H1 (cell line): ENCODE results near the gene CD59. TPM values are rescaled to one million over a fixed set of nuclear protein-coding genes. Genes with fewer than 3 reads are reported as not detected.

ENCODE experiments used
- CTCF ChIA-PET: fragments of 300-600 bp; sonication (Branson Sonifier 250); formaldehyde crosslinking; loops from one replicate; lab custom pipeline; 2021; ENCODE audit not compliant: partially characterized antibody; lab: Charles Lee
- POLR2A ChIA-PET: fragments of 300-600 bp; sonication (Branson Sonifier 250); formaldehyde crosslinking; loops from one replicate; lab custom pipeline; 2021; ENCODE audit warnings: inconsistent platforms; ENCODE audit not compliant: partially characterized antibody; lab: Charles Lee
- DNase-seq, 2 experiments: peaks; one replicate each; pipeline versions ENCODE4 v3.0.0 to v3.0.0-alpha.2; 2010 to 2022; ENCODE audit warnings: low spot score in 2 of 2, low read depth in 1 of 2, mixed read lengths in 1 of 2
- FAIRE-seq: peaks from 2 replicates; lab custom pipeline; 2011; peaks lifted over from hg19 to GRCh38; lab: Jason Lieb, UNC
- H2AFZ ChIP-seq: 2 replicates; pipeline ENCODE4 v1.8.1; 2012; ENCODE audit warnings: low read length, inconsistent platforms
- H2AK5ac ChIP-seq: 2 replicates; pipeline ENCODE4 v1.6.1; 2013; ENCODE audit warnings: low read depth, low read length
- H2BK120ac ChIP-seq: replicated peaks from 2 replicates; pipeline ENCODE3; 2013; ENCODE audit warnings: low read depth, low read length, inconsistent platforms
- H2BK12ac ChIP-seq: 2 replicates; pipeline ENCODE4 v1.6.1; 2013; ENCODE audit warnings: low read depth, low read length
- H2BK15ac ChIP-seq: 2 replicates; pipeline ENCODE4 v1.6.1; 2013; ENCODE audit warnings: low read length
- H2BK20ac ChIP-seq: 2 replicates; pipeline ENCODE4 v1.6.1; 2013; ENCODE audit warnings: low read length
- H2BK5ac ChIP-seq: 2 replicates; pipeline ENCODE4 v1.6.1; 2013; ENCODE audit warnings: low read depth, low read length
- H3K14ac ChIP-seq: 2 replicates; pipeline ENCODE4 v1.6.1; 2013; ENCODE audit warnings: inconsistent platforms; ENCODE audit not compliant: insufficient read length
- H3K18ac ChIP-seq: 2 replicates; pipeline ENCODE4 v1.6.1; 2013; ENCODE audit warnings: low read length; ENCODE audit errors: extremely low read depth
- H3K23ac ChIP-seq: 2 replicates; pipeline ENCODE4 v1.6.1; 2013; ENCODE audit warnings: inconsistent platforms; ENCODE audit not compliant: insufficient read length
- H3K23me2 ChIP-seq: 2 replicates; pipeline ENCODE4 v1.6.1; 2013; ENCODE audit warnings: low read depth, low read length
- H3K27ac ChIP-seq: 2 replicates; pipeline ENCODE4 v1.6.1; 2011; ENCODE audit warnings: low read depth, low read length, inconsistent platforms
- H3K27me3 ChIP-seq, 4 experiments: replicated peaks in 1 of 4; 1 replicate in 1 of 4; 2 replicates in 3 of 4; pipeline versions ENCODE4 v1.6.1 to v1.8.1; 2011 to 2013; ENCODE audit warnings: low read length in 3 of 4, mild to moderate bottlenecking in 3 of 4, inconsistent platforms in 2 of 4, mixed read lengths in 2 of 4, moderate library complexity in 1 of 4; ENCODE audit not compliant: control insufficient read depth in 3 of 4, insufficient read depth in 3 of 4; ENCODE audit errors: extremely low read depth in 1 of 4
- H3K36me3 ChIP-seq, 4 experiments: 2 replicates each; pipeline versions ENCODE4 v1.6.1 to v1.8.1; 2011 to 2013; ENCODE audit warnings: mild to moderate bottlenecking in 4 of 4, low read length in 3 of 4, moderate library complexity in 2 of 4, control low read depth in 1 of 4, inconsistent platforms in 1 of 4; ENCODE audit not compliant: insufficient read depth in 4 of 4, control insufficient read depth in 2 of 4
- H3K4ac ChIP-seq: replicated peaks from 2 replicates; pipeline ENCODE3; 2013; ENCODE audit warnings: low read length, low read depth, mixed read lengths, inconsistent platforms; ENCODE audit not compliant: insufficient read length
- H3K4me1 ChIP-seq, 4 experiments: replicated peaks in 1 of 4; 1 replicate in 1 of 4; 2 replicates in 3 of 4; pipeline versions ENCODE4 v1.6.1 to v1.8.1; 2011 to 2013; ENCODE audit warnings: low read length in 3 of 4, inconsistent platforms in 2 of 4, mixed read lengths in 1 of 4; ENCODE audit not compliant: insufficient read depth in 4 of 4, control insufficient read depth in 3 of 4
- H3K4me2 ChIP-seq, 2 experiments: 2 replicates each; pipeline versions ENCODE4 v1.6.1 to v1.8.1; 2011 to 2013; ENCODE audit warnings: low read depth in 2 of 2, low read length in 2 of 2, control low read depth in 1 of 2, inconsistent platforms in 1 of 2, mild to moderate bottlenecking in 1 of 2; ENCODE audit not compliant: insufficient read depth in 1 of 2
- H3K4me3 ChIP-seq, 4 experiments: fragments of 200-600, 300-600 bp in 1 of 4; sonication (generic), shearing (Covaris generic), sonication (Bioruptor Twin) in 1 of 4; 2 replicates each; pipeline versions ENCODE4 v1.5.1 to v1.8.1; 2011 to 2016; ENCODE audit warnings: low read length in 4 of 4, low read depth in 3 of 4, control low read depth in 2 of 4, inconsistent platforms in 2 of 4, mild to moderate bottlenecking in 2 of 4, mixed read lengths in 1 of 4, moderate library complexity in 1 of 4; ENCODE audit not compliant: insufficient read depth in 2 of 4; ENCODE audit errors: extremely low read depth in 1 of 4
- H3K56ac ChIP-seq: replicated peaks from 2 replicates; pipeline ENCODE3; 2013; ENCODE audit warnings: low read depth, mild to moderate bottlenecking, mixed read lengths, low read length, inconsistent platforms; ENCODE audit not compliant: insufficient read length
- H3K79me1 ChIP-seq: 2 replicates; pipeline ENCODE4 v1.6.1; 2013; ENCODE audit warnings: low read depth, low read length, control low read depth
- H3K79me2 ChIP-seq, 2 experiments: 2 replicates each; pipeline versions ENCODE4 v1.6.1 to v1.8.1; 2012 to 2013; ENCODE audit warnings: low read length in 2 of 2, mild to moderate bottlenecking in 2 of 2, inconsistent platforms in 1 of 2; ENCODE audit not compliant: insufficient read depth in 2 of 2, control insufficient read depth in 1 of 2
- H3K9ac ChIP-seq, 4 experiments: replicated peaks in 1 of 4; 1 replicate in 1 of 4; 2 replicates in 3 of 4; pipeline versions ENCODE4 v1.6.1 to v1.8.1; 2011 to 2013; ENCODE audit warnings: low read depth in 3 of 4, low read length in 3 of 4, control low read depth in 2 of 4, mild to moderate bottlenecking in 2 of 4, moderate library complexity in 2 of 4, inconsistent platforms in 1 of 4; ENCODE audit errors: extremely low read depth in 1 of 4
- H3K9me3 ChIP-seq, 2 experiments: 2 replicates each; pipeline versions ENCODE4 v1.6.1 to v1.8.1; 2012 to 2013; ENCODE audit warnings: mild to moderate bottlenecking in 2 of 2, moderate library complexity in 2 of 2, control low read depth in 1 of 2, inconsistent platforms in 1 of 2, low read depth in 1 of 2, low read length in 1 of 2, mixed read lengths in 1 of 2; ENCODE audit not compliant: insufficient read depth in 2 of 2
- H4K20me1 ChIP-seq, 2 experiments: replicated peaks in 1 of 2; 2 replicates each; pipeline versions ENCODE3 to v1.8.1; 2011 to 2013; ENCODE audit warnings: inconsistent platforms in 2 of 2, low read length in 2 of 2, mild to moderate bottlenecking in 1 of 2; ENCODE audit not compliant: insufficient read depth in 2 of 2, control insufficient read depth in 1 of 2
- H4K5ac ChIP-seq: 2 replicates; pipeline ENCODE4 v1.6.1; 2013; ENCODE audit warnings: low read length, low read depth, mixed read lengths, inconsistent platforms; ENCODE audit not compliant: insufficient read length
- H4K8ac ChIP-seq: 2 replicates; pipeline ENCODE4 v1.8.0; 2013; ENCODE audit warnings: mild to moderate bottlenecking, moderate library complexity, low read length, inconsistent platforms; ENCODE audit not compliant: insufficient read depth; ENCODE audit errors: extremely low read depth
- H4K91ac ChIP-seq: replicated peaks from 2 replicates; pipeline ENCODE3; 2013; ENCODE audit warnings: low read length, mixed read lengths, inconsistent platforms; ENCODE audit not compliant: insufficient read length
- HDAC2 ChIP-seq, 2 experiments: fragments of 300-600 bp in 1 of 2; sonication (generic) in 1 of 2; IDR thresholded peaks; 2 replicates each; pipeline ENCODE4 v1.6.1; 2011 to 2012; ENCODE audit warnings: low read depth in 2 of 2, low read length in 2 of 2, mild to moderate bottlenecking in 2 of 2, moderate library complexity in 2 of 2, borderline replicate concordance in 1 of 2, inconsistent platforms in 1 of 2
- HDAC6 ChIP-seq: IDR thresholded peaks from one replicate; pipeline ENCODE4 v1.7.1; 2012; ENCODE audit warnings: low read depth, mild to moderate bottlenecking, inconsistent platforms, low read length, moderate library complexity
- SP4 ChIP-seq: IDR thresholded peaks from 2 replicates; pipeline ENCODE4 v1.6.1; 2012; ENCODE audit warnings: low read length, inconsistent platforms
- SRF ChIP-seq: IDR thresholded peaks from 2 replicates; pipeline ENCODE4 v1.6.1; 2011; ENCODE audit warnings: mild to moderate bottlenecking, low read depth, low read length, moderate library complexity
- YY1 ChIP-seq: IDR thresholded peaks from 2 replicates; pipeline ENCODE4 v1.6.1; 2011; ENCODE audit warnings: low read depth, mild to moderate bottlenecking, low read length
- WGBS, 2 experiments: shearing (Covaris generic) in 1 of 2; methylation state at CpG; one replicate each; pipeline versions ENCODE4 v1.1.6 to v1.1.7; 2013 to 2015; ENCODE audit warnings: low lambda C conversion rate in 2 of 2, mixed read lengths in 2 of 2, inconsistent platforms in 1 of 2, low coverage in 1 of 2, missing lambda C conversion rate in 1 of 2; ENCODE audit not compliant: insufficient replicate concordance in 2 of 2, insufficient coverage in 1 of 2, insufficient read length in 1 of 2; ENCODE audit errors: extremely low coverage in 1 of 2, missing lambda C conversion rate in 1 of 2; 5-methylcytosine and 5-hydroxymethylcytosine counted together
- polyA plus RNA-seq, 7 experiments: library from polyadenylated mRNA; depleted of rRNA in 3 of 7; stranded (reverse) in 5 of 7; unstranded in 2 of 7; fragments of >200 nt in 5 of 7; fragments of 200-250 nt in 2 of 7; gene quantifications; 1 replicate in 5 of 7; 2 replicates in 1 of 7; 4 replicates in 1 of 7; pipeline versions ENCODE4 v1.2.1 to v1.2.3, GENCODE V29; 2011 to 2013; ENCODE audit warnings: missing spikeins in 2 of 7, mixed read lengths in 2 of 7
- total RNA-seq: library from RNA; stranded (reverse); fragmentation: NEBNext Ultra II Directional; extraction: Animal tissue kit (Norgen Biotek cat#: 25700); gene quantifications from 2 replicates; pipeline ENCODE4 v1.2.1, GENCODE V29; 2021

CD59 gene
- total and polyA plus RNA-seq, 2 of the 8 experiments (the other 6 are each of a cell fraction or from before 2014, with no cell fraction given) = 63.1 to 90.3 TPM

DNA sequence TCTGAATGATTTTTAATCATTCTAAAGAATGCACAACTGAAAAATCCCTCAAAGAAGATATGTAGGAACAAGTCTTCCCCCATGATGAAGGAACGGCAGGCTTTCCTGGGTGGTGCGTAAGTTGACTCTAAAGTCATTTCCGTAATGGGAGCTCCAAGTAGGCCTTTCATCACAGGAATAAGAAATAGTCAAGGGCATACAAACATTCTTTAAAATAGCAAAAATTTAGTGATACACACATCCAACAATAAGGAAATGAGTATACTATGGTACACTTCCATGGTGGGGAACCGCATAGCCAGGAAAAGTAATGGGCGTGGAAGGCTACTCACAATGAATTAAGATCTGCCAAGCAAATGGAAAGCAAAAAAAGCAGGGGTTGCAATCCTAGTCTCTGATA, 10.7 kb downstream of the CD59 start:
- no peak overlapping the region for H2BK120ac ChIP-seq
- H2BK20ac ChIP-seq = no peak overlapping the region
- no peak overlapping the region for H3K14ac ChIP-seq
- H3K79me1 ChIP-seq = peaks cover 12% of the 10 kb centered on the region; the same call in 1 of the 2 replicates
- H3K4ac ChIP-seq = no peak overlapping the region
- no peak overlapping the region for H4K8ac ChIP-seq
- FAIRE-seq (no peak), DNase-seq (no peak)
- TF ChIP-seq YY1 (no peak), HDAC6 (no peak), SRF (no peak), SP4 (no peak), HDAC2 (IDR thresholded peaks at IDR 0.05; ENCODE audit: borderline replicate concordance in 1 of 2, low read depth in 2 of 2, low read length in 2 of 2) (no peak)
- no peak overlapping the region for H3K27ac ChIP-seq
- H3K18ac ChIP-seq = no peak overlapping the region
- peaks cover 0 to 4% (median under 1%) of the 10 kb centered on the region in 4 experiments; a peak in 3 of 7 replicates for H3K4me1 ChIP-seq
- no peak overlapping the region for H3K4me2 ChIP-seq
- ChIA-PET CTCF (interaction anchor here (1.2 to 3.0 kb wide), 2 partner anchors 10 to 17 kb away, joined by 4 to 8 read pairs; no protein-coding TSS in a partner anchor), POLR2A (interaction anchor here (0.8 kb wide), 1 partner anchor 8 kb away, joined by 4 read pairs; no protein-coding TSS in a partner anchor)
- H3K36me3 ChIP-seq = peaks cover 0 to 12% (median 8%) of the 10 kb centered on the region in 4 experiments; a peak in 4 of 8 replicates
- 78% methylated on average over 5 of the region's 5 CpGs; no CpG with 5 or more reads in 1 of the 2 experiments for WGBS, 2 experiments
- H4K91ac ChIP-seq = no peak overlapping the region
- H3K9me3 ChIP-seq = no peaks in the 10 kb centered on the region
- no peak overlapping the region for H2AFZ ChIP-seq
- H3K79me2 ChIP-seq = peaks cover 0 to 23% of the 10 kb centered on the region in 2 experiments; a peak in 2 of 4 replicates
- no peak overlapping the region for H3K56ac ChIP-seq
- no peak overlapping the region for H4K5ac ChIP-seq
- no peak overlapping the region for H3K23ac ChIP-seq
- peaks cover 2 to 7% of the 10 kb centered on the region in 2 experiments for H4K20me1 ChIP-seq
- no peak overlapping the region; a peak in 1 of 7 replicates for H3K9ac ChIP-seq
- H2BK5ac ChIP-seq = no peak overlapping the region
- no peaks in the 10 kb centered on the region for H3K23me2 ChIP-seq
- no peak overlapping the region for H2BK15ac ChIP-seq
- no peak overlapping the region for H2AK5ac ChIP-seq
- no peak overlapping the region for H2BK12ac ChIP-seq
- H3K4me3 ChIP-seq = no peak overlapping the region
- no peaks in the 10 kb centered on the region for H3K27me3 ChIP-seq
